Measurements from ENCODE around the gene MOGAT3. TPM values are rescaled to one million over a fixed set of nuclear protein-coding genes. Genes with fewer than 3 reads are reported as not detected.

Gene MOGAT3
- total RNA-seq, 4 donors from 2014 or later: not detected

DNA sequence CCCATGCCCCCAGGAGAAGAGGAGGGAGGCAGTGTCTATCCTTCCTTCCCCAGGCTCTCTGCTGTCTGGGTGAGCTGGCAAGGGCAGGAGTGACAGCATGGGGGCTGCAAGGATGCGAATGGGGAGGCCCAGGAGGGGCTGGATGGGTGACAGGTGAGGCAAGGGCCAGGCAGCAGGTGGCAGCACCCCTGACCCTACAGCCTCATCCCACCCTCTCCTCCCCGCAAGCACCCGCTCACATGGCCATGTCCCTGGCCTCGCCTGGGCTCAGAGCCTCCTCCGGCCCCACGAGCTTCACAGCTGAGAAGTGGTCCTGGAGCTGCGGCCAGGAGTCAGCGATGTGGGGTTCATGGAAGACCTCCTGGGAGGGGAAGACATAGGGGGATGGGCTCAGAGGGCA lies 11.2 kb upstream of the MOGAT3 start:
- H3K36me3 ChIP-seq: peaks cover 0 to 91% of the 10 kb centered on the region in 2 donors

GRCh38 chr7:101211501-101211900 lies 10.7 kb upstream of the MOGAT3 start:
- Histone ChIP-seq H3K27me3 (no peaks in the 10 kb centered on the region), H3K4me3 (no peak overlapping the region), H3K9me3 (no peaks in the 10 kb centered on the region), H3K4me1 (peaks cover 0 to 20% (median 6%) of the 10 kb centered on the region in 3 donors), H3K36me3 (peaks cover 0 to 97% of the 10 kb centered on the region in 2 donors), H3K27ac (no peak overlapping the region)
- WGBS, 2 donors (ENCODE audit: low coverage in 1 of 2): no CpG with 5 or more reads among the region's 24 CpGs
- TF ChIP-seq CTCF (IDR thresholded peaks at IDR 0.05) (no peak), POLR2A (IDR thresholded peaks at IDR 0.05) (no peak), POLR2AphosphoS5 (IDR thresholded peaks at IDR 0.05) (no peak), EP300 (IDR thresholded peaks at IDR 0.05) (no peak)
- ATAC-seq: no peak

More for the DNA sequence above, 11.2 kb upstream of the MOGAT3 start:
- Histone ChIP-seq H3K4me1 (peaks cover 0 to 25% (median 8%) of the 10 kb centered on the region in 3 donors), H3K9me3 (no peaks in the 10 kb centered on the region), H3K4me3 (no peak overlapping the region), H3K27ac (no peak overlapping the region), H3K27me3 (no peaks in the 10 kb centered on the region)
- TF ChIP-seq CTCF (IDR thresholded peaks at IDR 0.05): no peak
- TF ChIP-seq EP300 (IDR thresholded peaks at IDR 0.05): no peak
- TF ChIP-seq POLR2AphosphoS5 (IDR thresholded peaks at IDR 0.05): no peak
- no peak for TF ChIP-seq POLR2A (IDR thresholded peaks at IDR 0.05)
- no peak for ATAC-seq
- 82% methylated on average over 3 of the region's 8 CpGs; no CpG with 5 or more reads in 1 of the 2 donors for WGBS, 2 donors (ENCODE audit: low coverage in 1 of 2)

DNA sequence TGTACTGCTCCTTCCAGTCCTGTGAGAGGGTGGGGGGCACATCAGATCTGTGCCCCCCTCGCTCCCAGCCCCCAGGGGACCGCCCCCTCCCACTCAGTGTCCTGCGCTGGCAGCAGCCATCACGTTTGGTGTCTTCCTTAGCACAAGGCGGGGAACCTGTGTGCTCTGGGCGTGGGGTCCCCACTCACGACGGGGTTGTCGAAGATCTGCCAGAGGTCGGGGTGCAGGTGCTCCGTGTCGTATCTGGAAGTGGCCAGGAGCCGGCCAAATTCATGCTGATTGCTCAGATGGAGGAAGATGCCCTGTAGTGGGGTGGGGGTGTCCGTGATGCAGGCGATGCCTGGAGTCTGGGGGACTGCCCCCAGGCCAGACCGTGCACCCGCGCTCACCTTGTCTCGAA lies 9.3 kb upstream of the MOGAT3 start:
- 40% methylated on average over 1 of the region's 19 CpGs; no CpG with 5 or more reads in 1 of the 2 donors for WGBS, 2 donors (ENCODE audit: low coverage in 1 of 2)

DNA sequence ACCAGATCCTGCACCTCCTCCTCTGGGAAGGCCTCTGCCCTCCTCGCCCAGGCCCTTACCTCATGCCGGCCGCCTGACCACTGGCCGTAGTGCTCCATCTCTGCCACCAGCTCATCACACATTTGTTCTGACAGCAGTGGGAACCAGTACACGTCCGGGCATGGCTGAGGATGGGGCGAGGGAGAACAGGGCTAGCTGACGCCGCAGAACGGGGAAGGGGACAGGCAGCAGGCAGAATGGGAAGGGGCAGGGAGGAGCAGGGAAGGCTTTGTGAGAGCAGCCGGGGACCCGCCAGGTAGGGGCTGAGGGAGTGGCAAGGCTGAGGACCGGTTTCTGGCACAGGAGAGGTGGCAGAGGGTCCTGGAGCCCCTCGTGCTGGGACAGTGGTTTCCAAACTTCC lies 8.0 kb upstream of the MOGAT3 start:
- Histone ChIP-seq H3K27ac (no peak overlapping the region), H3K4me1 (no peaks in the 10 kb centered on the region), H3K36me3 (peaks cover 0 to 82% of the 10 kb centered on the region in 2 donors), H3K27me3 (peaks cover under 1% of the 10 kb centered on the region), H3K9me3 (no peaks in the 10 kb centered on the region), H3K4me3 (no peak overlapping the region)
- no peak for ATAC-seq
- TF ChIP-seq POLR2A (IDR thresholded peaks at IDR 0.05) (no peak), CTCF (IDR thresholded peaks at IDR 0.05) (no peak), EP300 (IDR thresholded peaks at IDR 0.05) (no peak), POLR2AphosphoS5 (IDR thresholded peaks at IDR 0.05) (no peak)
- WGBS, 2 donors (ENCODE audit: low coverage in 1 of 2): 87 to 93% methylated on average over 8 of the region's 14 CpGs

More for the DNA sequence above, 9.3 kb upstream of the MOGAT3 start:
- peaks cover 0 to 96% of the 10 kb centered on the region in 2 donors for H3K36me3 ChIP-seq
- H3K27ac ChIP-seq: no peak overlapping the region
- H3K27me3 ChIP-seq: no peaks in the 10 kb centered on the region
- H3K4me1 ChIP-seq: peaks cover 0 to 7% (median 0%) of the 10 kb centered on the region in 3 donors
- no peak overlapping the region for H3K4me3 ChIP-seq
- ATAC-seq: no peak
- no peaks in the 10 kb centered on the region for H3K9me3 ChIP-seq
- TF ChIP-seq EP300 (IDR thresholded peaks at IDR 0.05) (no peak), POLR2A (IDR thresholded peaks at IDR 0.05) (no peak), POLR2AphosphoS5 (IDR thresholded peaks at IDR 0.05) (no peak), CTCF (IDR thresholded peaks at IDR 0.05) (no peak)

- H3K4me3 ChIP-seq: no peak overlapping the region
- H3K9me3 ChIP-seq: no peaks in the 10 kb centered on the region
- TF ChIP-seq POLR2AphosphoS5 (IDR thresholded peaks at IDR 0.05) (no peak), CTCF (IDR thresholded peaks at IDR 0.05) (no peak), EP300 (IDR thresholded peaks at IDR 0.05) (no peak), POLR2A (IDR thresholded peaks at IDR 0.05) (no peak)
- no peaks in the 10 kb centered on the region for H3K4me1 ChIP-seq
- 89% methylated on average over 3 of the region's 17 CpGs; no CpG with 5 or more reads in 1 of the 2 donors for WGBS, 2 donors (ENCODE audit: low coverage in 1 of 2)
- peaks cover 14% of the 10 kb centered on the region for H3K27me3 ChIP-seq
- ATAC-seq: no peak
- peaks cover 0 to 69% of the 10 kb centered on the region in 2 donors for H3K36me3 ChIP-seq
- no peak overlapping the region for H3K27ac ChIP-seq
Observed at GRCh38 chr7:101207459-101207858, 6.6 kb upstream of the MOGAT3 start.

Measured in gastroesophageal sphincter (tissue), 4 donors.